ENCODE results near the gene BMPER.

BMPER gene

DNA sequence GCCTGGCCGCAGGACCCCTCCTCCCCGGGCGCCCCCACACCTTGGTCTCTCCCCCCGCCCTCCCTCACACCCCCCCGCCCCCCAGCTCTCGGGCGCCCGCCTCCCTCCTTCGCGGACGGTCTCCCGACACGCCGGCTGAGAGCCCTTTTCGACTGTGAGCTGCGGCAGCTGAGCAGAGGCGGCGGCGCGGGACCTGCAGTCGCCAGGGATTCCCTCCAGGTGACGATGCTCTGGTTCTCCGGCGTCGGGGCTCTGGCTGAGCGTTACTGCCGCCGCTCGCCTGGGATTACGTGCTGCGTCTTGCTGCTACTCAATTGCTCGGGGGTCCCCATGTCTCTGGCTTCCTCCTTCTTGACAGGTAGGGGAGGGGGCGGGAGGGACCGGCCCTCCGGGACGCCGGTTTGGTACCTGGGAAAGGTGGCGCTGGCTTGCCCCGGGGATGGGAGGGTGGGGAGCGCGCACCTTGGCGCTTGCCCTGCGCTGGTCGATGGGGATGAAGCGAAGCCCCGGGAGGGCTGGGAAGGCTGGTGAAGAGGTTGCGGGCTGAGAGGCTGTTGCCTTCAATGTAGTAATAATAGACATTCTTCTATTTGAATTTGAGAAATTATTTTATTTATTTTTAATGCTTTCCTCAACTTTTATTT lies at the start of gene BMPER:
TSS of gene BMPER (plus strand) at position 151 of the 644 bp plus-strand sequence. CDS start at position 226, 75 bp downstream.
- peak; percentile 73 for DNase-seq

DNA sequence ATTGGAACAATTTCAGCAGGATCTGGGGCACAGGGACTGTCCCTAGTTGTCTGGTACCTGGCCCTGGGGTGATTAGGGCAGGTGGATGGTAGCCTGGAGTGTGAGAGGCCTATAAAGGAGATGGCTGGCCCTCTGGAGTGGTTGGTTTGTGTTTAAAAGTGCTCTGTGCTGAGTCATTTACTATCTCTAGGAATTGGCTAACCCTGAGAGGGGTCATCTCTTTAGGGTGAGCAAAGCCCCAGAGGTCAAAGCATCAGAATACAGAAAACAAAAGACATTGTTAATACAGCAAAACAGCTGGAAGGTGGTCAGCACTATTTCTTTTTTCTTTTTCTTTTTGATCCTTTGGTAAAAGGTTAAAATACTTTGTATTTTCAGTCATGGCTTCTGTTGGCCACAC lies 43.4 kb upstream of the BMPER start:
- DNase-seq: no peak

DNA sequence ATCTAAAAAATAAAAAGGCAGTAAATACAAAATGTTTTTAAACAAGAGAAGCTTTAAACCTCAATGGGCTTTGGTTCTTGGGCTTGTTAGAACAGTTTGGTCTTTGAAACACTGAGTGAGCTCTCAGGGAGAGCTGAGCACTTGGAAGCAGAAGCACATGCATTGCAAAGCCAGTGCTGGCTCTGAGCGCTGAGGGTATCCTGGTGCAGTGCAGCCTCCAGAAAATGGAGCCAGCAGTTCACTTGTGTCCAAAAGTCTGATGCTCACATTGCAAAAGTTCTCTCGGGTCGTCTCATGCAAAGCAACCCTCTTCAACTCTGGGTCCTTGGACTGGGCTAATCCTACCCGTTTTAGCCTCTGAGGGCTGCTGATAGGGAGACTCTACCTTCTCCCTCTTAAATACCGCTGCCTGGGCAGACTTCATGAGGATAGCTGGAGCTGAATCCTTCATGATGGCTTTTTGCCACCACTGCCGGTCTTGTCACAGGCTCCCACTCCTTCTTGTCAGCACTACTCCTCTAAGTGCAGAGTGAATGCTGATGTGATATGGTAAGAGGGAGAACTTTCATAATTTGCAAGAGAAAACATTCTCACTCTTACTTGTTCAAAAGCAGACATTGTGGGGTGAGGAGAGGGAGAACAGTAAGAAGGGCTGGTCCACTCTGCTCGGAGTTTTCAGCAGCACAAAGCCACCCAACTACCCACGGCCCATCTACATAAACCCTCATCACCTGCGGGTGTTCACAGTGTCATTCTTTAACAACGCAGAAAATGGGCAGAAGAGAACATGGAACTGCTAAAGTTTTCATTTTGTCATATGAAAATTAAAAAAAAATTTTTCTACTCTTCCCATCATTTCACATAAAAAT lies 42.2 kb upstream of the BMPER start:
- no peak for DNase-seq

DNA sequence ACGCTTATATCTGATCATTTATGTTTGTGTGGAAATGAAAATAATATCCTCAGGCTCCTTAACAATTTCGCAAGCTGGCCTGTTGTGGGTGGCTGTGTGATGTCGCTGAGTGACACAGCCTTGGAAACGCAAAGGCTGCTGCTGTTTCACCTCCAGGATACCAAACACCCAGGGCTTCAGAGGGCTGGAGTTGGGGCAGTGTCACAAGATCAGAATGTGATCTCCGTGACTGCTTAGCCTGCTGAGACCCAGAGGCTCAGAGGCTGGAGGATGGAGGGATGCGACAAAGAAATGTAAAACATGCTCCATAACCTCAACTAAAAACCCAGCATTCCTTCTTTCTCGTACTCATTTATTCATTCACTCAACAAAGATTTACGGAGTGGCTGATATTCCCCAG lies 37.2 kb upstream of the BMPER start:
- DNase-seq: no peak

DNA sequence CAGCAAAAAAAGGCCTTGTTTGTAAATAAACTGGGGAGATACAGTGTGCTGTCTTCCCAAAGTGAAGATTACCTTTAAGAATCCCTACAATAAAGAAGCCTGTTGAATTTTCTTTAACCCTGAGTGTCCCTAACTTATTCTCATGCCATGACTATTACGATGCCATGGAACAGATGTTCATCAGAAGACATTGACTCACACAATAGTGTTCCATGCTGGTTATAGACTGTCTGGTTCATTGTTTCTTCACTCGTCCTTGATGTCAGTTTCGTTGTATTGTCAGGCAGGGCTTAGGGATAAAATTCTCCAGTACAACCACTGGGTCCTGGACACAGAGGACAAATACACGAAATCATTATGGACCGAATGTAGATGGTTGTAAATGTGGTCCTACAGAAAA lies 36.2 kb upstream of the BMPER start:
- no peak for DNase-seq

DNA sequence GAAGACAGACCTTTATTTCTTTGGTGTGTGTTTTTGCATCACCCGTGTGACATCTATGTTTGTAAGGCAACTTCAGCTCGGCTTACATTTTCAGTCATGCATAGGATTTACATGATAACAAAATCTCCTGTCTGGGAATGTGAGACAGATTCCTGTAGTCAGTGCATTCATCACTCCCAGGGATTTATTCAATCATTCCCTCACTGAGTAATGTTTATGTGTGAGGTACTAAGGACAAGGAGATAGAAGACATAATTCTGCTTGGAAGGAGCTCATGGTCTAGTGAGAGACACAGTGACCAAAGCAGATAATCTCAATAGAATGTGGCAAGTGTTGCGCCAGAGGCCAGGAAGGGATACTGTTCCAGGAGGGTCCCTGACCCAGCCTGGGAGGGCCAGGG lies 35.2 kb upstream of the BMPER start:
- no peak for DNase-seq

DNA sequence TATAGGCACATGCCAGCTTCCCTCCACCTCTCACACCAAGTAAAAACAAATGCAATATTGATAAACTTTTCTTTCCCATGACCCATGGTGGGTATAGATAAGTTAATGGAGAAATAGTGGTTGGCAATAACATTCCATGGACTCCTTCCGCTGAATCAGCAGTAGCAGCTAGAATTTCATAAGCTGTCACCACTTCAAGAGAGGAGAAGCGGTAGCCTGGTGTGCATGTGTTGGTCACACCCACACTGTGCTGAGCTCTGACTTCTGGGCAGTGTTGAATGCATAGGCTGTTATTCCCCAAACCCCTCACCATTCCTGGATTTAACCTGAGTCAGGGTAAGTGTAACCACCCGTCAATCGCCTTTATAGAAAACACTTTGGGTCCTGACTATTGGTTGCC lies 32.5 kb upstream of the BMPER start:
- no peak for DNase-seq

DNA sequence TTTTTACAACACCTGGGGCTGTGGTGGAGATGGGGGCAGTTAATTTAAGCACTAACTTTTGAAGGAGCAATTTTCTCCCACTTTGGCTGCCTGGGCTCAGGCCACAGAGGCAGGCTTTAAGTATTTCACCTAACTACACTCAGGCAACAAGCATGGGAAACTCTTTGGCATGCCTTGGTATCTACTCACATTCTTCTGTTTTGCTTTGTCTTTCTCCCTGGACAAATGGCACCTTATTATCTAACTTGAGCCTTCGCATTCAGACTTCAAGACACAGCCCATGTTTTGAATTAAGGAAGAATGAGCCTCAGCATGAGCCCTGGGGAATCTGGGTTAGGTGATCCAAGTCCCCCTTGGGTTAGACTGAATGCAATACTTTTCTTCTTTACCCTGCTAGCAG lies 31.8 kb upstream of the BMPER start:
- no peak for DNase-seq

DNA sequence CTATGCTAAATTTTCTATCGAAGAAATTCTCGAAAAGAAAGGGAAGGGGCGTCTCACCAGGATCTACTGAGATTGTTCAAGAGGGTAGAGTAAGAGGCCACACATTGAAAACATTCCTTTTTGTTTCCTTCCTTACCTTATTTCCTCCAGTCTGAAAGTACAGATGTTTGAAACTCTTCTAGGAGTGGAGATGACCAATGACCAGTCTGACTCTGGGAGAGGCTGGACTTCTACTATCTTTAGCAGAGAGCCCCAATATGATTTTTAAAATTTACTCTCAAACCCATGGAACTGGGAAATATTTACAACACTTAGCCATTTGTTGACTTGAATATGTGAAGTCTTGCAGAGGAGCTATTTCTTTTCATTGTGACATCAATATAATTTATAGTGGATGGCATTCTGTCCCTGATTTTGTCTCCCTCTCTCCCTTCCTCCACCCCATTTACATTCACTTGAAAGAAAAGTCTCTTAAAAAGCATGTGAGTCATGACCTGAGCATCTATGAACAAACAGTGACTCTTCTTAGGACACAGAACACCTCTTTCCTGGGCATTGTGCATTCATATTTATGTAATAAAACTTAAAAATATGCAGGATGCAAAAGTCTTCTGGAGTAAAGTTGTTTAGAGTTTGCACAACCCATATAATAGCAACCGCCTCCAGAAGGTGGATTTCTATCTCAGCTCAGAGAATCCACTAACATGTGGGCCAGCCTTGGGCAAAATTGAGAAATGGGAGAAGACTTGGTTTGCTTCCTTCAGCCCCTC lies 31.2 kb upstream of the BMPER start:
- no peak for DNase-seq

DNA sequence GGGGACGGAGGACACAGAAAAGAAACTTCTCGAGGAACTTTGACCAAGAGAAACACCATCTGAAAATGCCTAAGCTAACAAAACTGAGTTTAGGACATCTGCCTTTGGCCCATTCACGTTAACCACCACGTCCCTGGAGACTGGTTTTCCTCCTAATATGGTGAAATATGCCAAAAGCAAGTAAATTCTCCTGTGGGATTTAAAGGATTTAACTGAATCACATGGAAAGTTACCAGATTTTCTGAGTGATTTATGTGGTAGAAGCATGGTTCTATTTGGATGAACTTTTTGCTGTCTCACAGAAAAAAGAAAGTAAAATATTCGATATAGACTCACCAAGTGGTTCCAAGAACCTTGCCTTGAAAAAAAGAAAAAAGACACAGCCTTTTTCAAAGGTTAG lies 30.4 kb upstream of the BMPER start:
- no peak for DNase-seq

DNA sequence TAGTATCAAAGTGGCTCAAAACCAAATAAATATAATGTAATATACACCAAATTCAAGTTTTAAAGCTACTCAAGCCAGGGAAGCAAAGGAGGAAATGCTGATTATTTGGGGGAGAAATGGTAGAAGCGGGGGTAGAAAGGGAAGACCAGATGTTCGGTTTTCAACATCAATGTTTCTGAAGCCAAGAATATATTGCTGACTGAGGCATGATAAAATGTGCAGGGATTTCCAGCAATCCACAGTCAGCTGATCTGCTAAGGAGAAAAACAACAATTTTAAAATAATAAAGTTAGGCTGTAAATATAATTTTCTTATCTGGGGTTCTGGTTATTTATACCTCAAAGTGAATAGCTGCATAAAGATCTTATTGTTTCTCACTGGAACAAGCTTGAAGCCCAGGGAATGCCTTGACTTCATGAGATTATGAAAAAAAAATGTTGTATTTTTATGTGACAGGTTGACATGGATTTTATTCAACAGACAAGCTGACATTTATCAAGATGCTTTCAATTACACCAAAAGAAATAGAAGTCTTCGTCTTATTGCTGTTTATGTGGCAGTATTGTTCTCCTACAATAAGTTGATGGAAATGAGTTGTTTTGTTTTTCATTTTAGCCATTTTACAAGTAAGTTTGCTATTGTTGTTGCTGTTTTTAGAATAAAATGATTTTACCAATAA lies 28.6 kb upstream of the BMPER start:
- DNase-seq: no peak

DNA sequence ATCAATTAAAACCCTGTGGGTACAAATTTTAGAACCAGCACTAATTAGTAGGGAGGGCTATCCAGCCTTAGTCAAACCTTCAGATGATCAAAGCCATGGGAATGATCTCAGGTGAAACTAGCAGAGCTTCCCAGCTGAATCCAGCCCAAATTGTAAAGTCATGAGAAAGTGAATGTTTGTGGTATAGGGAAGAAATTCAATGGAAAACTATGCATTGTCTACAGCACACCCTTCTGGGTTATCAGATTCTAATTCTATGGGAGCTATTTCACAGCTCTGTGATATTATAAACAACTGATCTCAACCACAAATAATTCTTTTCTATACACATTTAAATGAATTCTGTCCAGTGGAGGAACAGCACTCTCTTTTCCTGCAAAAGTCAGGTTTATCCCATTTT lies 24.6 kb upstream of the BMPER start:
- no peak for DNase-seq

DNA sequence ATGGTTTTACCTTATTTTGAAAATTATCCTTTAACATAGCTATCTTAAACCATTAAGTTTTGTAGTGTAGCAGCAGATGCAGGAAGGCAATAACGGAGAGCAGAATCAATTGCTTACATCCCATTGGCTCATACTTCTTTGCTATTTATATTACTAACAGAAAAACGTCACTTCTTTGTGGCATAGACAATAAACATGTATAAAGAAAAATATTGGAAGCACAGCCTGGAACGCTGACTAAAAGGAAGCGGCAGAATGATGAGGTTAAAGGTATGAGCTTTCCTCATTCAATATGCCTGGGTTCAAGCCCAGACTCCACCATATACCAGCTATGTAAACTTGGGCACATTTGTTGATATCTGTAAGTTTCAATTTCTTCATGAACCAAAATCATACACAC lies 24.0 kb upstream of the BMPER start:
- no peak for DNase-seq

DNA sequence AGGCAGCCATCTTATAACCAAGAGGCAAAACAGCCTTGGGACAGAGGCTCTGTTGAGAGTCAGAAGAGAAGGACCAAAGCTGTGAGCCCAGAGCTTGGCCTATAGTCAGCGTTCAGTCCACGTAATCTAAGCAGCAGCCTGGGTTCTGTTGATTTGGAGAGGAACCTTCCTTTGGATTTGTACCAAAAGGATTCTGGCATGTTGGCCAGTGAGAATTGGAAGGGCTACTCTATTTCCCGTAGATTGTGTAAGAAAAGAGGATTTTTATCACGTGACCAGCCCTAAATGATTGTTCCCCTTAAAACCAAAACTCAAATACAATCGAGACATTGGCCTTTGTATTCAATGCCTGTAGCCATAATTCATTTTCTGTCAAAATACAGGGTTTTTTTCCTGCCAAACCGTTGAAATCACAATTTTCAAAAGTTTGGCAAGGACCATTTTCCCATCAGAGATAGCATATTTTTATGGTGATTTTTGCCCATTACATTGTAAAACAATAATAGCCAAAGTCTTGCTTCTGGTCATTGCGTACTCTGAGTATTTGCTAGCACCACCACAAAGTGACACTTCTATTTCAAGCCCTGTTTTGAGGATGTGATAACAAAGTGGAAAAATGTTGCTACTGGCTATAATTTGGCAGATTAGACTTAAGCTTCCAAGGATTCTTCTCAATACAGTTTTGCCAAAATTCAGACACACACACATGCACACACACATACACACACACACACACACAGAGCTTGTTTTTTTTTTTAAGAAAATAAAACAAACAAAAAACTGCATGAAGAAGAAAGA lies 23.1 kb upstream of the BMPER start:
- DNase-seq: no peak

DNA sequence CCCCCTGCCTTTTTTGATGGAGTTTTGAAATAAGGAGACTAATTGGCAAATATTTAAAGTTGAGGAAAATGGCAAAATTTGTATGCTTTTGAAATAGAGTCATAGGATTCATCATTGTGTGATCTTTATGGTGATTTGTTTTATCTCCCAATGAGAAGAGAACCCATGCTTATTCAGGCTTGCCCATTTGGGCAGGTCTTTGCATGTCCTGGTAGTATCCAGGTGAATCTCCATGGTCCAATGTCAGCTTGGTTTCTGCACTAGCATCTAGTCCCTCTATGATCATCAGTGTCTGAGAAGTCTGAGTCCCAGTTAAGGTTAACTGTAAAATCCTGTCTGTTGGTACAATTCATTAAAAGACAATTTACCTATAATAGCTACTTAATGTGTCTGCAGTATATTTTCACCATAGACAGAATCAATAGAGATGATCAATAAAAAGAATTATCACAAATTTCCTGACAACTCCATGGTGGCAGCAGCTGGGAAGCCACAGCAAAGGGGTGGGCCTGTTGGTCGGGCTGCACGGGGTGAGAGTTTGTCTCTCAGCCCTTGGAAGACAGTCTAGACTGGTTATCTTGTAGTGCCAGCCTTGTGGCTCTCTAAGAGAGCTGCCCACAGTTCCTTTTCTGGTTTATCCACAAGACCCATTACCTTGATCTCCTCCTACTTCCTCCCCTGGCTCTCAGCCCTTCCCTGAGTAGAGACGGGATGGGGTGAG lies 22.2 kb upstream of the BMPER start:
- DNase-seq: no peak

DNA sequence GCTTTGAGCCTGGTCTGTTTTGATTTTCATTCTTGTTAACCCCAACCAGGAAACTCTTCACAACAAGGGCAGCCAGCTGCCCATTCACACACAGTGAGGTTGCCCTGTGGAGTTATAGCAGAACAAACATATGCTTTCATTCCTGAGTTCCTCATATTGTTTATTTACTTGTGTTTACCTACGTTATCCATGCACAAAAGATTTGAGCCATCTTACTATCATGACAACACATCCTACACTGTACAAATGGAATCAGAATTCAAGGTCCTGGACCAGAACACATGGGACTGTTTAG lies 21.7 kb upstream of the BMPER start:
- no peak for DNase-seq

DNA sequence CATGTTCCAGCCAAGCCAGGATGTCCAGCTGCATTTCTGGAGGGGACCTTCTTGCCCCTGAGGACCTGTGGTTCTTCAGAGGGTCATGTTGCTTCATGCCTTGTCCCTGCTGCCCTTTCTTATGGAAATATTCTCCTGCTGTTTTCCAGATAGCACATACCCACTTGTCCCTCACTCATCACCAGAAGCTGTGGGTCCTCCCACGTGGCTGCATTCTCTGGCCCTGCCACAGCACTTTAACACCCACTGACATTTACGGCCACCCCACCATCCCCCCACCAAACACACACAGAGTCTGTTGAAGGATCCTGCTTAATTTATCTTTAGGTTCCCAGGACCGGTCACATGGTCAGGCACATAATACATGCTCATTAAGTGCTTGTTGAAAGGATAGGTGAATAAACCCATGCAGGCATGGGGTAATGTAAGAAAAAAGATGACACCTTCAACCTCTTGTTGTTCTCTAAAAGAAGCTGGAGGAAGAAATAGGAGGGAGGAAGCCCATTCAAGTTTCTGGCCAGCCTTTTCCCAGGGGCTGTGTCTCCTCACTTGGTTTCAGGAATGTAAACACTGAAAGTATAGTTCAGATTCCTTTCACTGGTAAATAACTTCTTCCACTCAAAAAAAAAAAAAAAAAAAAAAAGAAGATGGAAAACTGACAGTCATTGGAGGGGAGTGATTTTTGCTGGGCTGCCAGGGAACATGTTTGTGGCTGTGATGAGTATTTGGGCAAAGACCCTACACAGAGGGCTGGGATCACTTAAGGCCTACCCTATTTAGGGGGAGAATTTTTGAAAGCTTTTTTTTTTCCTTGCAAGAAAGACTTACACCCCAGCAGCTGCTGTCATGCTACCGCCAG lies 19.8 kb upstream of the BMPER start:
- no peak for DNase-seq

DNA sequence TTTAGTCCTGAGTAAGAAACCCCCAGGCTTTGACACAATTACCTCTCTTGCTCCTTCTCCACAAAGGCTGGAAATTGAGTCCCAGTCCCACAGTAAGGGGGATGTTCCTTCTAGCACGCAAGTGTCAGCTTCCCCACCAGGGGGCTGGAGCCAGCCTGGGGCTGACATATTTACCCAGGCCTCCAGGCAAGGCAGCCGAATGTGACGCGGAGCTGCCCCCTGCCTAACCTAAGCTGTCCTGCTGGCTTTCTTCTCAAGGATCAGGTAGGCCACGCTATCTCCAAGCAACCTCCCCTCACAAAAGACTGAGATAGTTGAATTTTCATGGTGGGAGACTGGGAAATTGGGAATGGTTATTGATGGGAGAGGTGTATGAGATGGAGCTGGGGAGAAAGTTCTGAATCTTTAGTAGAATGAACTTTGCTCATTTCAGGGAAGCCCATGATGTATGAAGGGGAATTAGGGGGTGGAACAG lies 19.2 kb upstream of the BMPER start:
- DNase-seq: peak; percentile 8

DNA sequence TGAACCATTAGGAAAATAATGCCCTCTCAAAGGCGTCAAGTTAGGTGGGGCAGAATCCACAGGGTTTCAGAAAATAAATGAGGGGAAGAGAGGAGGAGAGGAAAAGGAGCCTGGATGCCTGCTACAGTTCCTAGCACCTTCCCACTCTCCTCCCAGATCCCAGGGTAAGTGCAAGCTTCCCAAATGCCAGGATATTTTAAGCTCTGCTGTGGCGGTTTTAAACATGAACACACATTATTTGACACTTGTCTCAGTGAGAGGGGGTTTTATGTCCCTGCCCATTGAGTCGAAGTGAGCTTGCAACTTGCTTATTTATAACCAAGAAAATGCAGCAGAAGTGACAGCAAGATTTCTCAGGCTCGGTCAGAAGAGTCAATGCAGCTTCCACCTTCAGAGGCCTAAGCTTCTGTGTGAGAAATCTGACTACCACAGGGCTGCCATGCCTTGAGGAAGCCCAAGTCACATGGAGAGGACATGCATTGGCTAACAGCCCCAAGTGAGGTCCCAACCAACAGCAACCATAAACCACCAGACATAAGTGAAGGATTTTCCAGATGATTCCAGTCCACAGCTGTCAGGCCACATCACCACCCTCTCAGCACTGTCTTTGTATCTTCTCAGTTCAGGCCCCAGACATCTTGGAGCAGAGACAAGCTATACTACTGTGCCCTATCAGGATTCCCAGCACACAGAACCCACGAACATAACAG lies 17.9 kb upstream of the BMPER start:
- DNase-seq: no peak

DNA sequence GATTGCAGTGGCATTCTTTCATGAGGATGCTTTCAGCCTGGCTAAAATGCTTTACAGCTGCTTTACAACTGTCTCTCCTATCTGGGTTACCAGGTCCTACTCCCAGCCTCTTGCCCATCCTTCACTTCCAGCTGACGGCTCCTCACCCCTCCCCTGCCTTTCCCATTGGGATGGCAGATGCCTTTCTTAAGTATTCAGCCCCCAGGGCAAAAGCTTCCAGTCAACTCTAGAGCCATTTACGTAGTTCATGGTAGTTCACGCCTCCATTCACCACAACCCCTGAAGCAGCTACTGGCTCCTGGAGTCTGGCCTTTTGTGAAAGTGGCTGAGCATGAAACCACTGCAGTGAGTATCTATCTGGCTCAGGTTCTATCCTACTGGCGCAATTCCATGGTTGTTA lies 17.2 kb upstream of the BMPER start:
- no peak for DNase-seq

Measured in NCI-H2171 (cell line).